Forelimb muscle (tissue), 1 donor: Measurements from ENCODE around the gene CCT5. TPM values are rescaled to one million over a fixed set of nuclear protein-coding genes. Genes with fewer than 3 reads are reported as not detected.
A peak's percentile ranks its signal among the peaks of the same experiment; 100 is the strongest.

Experiments used
- DNase-seq: peaks from one replicate; pipeline ENCODE4 v3.0.0-alpha.2; 2013; ENCODE audit warnings: low read depth
- polyA plus RNA-seq: library from polyadenylated mRNA; unstranded; fragments of 120-200 nt; gene quantifications from one replicate; pipeline ENCODE4 v1.2.1, GENCODE V29; 2013; ENCODE audit not compliant: insufficient read length

CCT5 gene
- 159 TPM for polyA plus RNA-seq

DNA sequence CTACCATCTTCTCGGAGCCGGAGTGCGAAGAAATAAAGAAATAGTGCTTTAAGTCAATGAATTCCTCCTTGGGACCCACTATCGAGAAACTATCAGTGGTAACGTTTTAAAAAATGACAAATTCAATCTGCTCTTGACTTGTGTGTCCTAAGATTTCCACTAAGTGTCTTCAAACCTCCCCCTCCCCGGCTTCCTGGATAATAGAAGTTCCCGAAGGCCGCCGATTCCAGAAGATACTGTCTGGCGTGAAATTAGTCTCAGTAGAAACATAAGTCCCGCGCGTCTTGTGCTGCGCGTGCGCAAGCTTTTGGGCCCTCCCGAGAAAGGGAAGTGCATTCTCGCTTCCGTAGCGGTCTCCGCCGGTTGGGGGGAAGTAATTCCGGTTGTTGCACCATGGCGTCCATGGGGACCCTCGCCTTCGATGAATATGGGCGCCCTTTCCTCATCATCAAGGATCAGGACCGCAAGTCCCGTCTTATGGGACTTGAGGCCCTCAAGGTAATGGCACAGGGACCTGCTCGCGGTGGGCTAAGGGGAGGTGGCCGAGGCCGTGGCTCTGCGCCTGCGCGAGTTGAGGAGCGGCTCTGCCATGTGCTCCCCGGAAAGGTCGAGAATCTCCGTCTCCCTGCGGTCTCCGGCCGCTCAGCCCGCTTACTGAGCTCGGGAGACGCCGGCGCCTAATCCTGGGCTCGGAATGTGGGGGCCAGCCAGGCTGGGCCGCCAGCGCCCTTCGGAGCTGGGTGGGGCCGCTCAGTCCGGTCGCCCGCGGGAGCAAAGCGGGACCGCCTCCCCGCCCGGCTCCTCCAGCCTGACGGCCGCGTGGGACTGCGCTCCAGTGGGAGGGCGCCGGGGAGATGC lies at the start of gene CCT5:
TSS of gene CCT5 (plus strand) at position 333 of the 858 bp plus-strand sequence. CDS start at position 394, 61 bp downstream.
- DNase-seq: peak; percentile 94

DNA sequence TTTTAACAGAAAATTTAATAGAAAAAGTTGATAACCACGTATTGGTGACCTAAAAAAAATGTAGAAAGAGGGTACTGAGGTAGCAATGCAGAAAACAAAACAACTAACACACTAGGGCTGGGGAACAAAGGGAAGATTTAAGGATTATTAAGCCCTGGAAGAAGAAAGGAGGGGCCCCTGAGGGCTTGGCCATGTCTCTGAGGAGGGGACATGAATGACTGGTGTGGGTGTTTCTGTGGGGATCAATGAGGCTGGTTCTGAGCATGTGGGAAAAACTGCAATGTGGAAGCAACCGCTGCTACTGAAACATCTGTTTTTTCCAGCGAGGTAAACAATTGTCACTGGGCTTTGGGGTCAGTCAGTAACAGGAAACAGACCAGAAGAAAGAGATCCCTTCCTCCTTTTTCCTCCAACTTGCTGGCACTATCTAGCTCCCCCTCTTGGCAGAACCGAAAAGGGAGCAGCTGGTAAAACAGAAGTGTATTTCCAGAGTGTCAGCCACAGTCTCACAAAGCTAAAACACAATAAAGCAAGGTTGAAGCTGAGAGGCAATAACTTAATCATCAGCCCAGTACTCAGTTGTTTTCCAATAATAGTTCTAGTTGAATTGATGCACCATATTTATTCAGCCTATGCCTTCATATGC lies 48.7 kb upstream of the CCT5 start:
- no peak for DNase-seq

DNA sequence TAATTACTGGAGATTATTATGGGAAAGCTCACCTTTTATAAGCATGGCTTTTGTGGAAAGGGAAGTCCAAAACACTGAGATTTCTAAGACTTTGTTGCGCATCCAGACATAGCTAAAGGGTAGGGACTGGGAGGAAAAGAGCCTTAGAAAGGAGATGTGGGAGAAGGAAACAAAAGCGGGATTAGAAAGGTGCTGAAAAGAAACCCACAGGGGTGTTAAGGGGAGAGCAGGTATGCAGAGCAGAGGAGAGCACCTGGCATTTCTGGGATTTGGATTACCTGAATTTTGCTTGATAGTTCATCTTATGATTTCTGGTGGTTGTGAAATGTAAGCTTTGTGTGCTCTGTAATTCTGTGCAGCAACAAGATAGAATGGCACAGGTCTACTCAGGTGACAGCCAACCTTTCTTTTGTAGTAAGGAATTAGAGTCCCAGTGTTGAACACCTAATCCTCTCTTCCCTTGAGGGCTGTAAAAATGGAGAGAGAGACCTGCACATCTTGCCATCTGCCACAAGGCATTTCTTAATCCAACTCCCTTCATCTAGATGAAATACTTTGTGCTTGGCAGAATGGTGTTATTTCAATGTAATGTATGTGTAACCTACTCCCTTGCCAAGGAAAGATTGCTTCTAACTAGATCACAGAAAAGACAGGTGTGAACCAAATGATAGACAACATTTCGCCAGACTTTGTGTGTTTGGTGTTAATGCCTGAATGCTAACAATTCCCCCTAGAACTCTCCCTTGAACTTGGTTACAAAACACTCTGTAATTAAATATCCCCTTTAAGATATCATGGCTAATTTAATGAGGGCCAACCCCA lies 47.8 kb upstream of the CCT5 start:
- no peak for DNase-seq

DNA sequence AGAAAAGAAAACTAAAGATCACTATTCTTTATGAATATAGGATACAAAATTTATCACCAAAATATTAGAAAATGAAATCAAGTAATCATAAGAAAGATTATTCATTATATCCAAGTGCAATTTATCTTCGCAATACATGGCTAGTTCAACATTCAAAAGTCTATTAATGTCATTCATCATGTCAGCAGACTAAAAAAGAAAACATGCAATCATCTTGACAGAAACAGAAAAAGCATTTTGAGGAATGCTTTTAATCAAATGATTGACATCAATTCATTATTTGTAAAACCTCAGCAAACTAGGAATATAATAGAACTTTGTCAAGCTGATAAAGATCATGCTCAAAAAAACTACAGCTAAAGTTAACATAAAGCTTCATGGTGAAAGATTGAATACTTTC lies 41.1 kb upstream of the CCT5 start:
- DNase-seq: no peak

DNA sequence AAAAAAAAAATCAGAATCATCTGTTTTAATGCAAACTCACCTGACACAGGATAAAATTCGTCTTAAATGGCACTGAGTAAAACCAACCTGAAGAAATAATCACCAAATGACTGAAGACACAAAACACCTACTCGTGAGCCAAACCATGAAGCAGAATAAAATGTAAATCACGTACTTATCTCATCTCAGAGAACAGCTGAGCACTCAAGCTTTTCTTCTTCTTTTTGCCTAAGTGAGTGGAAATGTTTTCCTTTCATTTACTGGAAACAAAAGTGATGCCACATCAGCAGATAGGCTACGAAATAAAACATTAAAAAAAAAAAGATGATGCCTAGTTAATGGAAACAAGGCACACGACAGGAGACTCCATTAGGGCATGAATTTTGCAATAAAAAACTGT lies 36.8 kb upstream of the CCT5 start:
- no peak for DNase-seq

DNA sequence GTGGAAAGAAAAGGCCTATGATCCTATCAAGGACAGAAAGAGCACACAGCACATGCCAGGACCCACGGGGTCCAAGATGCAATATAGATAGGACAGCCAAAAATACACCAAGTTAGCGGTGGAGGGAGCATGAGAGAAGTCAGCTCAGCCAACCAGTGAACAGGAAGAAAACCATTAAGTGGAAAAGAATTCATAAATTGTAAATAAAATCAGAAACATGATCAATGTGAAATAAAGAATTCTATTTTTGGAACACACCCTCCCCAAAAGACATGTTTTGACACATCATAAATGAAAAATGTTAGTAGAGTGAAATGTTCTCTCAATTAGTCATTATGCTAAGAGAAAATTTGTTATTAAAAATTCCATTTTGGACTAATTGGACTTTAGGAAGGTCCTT lies 36.0 kb upstream of the CCT5 start:
- no peak for DNase-seq

DNA sequence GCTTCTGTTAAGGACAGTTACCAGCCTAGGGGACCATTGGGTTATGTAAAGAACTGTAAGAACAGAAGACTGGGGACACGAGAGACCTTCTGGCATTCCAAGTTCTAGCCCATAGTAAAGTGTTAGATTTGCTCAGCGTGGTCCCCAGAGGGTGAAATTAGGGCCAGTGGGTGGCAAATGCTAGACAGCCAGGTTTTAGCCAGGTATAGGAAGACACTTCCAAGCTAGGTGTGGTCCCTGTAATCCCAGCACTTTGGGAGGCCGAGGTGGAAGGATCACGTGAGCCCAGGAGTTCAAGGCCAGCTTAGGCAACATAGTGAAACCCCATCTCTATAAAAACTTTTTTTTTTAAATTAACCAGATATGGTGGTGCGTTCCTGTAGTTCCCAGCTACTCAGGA lies 34.7 kb upstream of the CCT5 start:
- DNase-seq: no peak

DNA sequence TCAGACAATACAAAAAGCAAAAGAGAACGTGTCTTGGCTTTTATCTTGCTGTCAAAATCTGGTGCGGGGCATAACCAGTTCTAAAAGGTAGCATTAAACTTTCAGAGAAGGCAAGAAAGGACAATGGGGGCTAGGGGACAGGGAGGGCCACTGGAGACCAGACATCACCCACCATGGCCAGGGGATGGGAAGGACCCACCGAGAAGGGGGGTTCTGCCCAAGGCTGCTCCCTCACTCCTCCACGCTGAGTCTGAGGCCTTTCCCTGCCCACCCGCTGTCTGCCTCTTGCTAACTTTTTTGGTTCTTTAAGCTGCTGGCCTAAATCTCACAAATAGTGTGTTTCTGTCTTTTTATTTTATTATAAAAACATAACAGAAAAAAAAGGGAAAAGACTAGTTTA lies 34.0 kb upstream of the CCT5 start:
- DNase-seq: no peak

DNA sequence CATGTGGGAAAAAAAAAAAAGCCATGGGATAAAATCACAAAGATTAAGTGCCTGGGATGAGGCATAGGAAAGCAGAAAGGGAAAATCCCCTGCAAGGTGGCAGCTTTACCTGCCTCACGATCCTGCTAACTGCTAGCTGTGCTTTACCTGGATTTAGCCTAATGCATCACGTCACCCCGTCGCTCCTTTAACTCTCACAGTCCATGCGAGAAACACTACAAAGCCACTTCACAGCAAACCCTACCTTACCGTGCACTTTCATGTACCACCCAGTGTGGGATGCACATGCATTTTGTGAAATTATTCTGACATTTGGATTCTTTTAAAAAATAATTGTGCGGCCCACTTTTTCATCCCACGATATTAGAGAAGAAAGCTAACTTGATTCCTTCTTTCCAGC lies 31.4 kb upstream of the CCT5 start:
- no peak for DNase-seq

DNA sequence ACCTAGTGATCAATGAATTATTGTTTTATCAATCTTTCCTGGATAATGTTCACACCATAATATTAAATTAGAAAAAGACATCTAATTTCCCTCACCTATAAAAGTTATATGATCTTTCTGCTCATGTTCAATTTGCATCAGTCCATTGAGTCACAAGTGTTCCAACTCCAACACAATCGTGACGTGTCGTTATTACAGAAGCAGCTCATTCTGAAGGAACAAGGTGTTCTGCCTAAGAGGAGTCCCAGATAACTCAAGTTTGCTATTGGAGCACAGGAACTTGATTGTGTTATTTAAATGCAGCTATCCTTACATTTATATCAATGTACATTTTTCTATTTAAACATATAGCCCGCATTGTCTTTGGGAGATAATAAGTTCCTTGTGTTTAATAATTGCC lies 31.0 kb upstream of the CCT5 start:
- no peak for DNase-seq

DNA sequence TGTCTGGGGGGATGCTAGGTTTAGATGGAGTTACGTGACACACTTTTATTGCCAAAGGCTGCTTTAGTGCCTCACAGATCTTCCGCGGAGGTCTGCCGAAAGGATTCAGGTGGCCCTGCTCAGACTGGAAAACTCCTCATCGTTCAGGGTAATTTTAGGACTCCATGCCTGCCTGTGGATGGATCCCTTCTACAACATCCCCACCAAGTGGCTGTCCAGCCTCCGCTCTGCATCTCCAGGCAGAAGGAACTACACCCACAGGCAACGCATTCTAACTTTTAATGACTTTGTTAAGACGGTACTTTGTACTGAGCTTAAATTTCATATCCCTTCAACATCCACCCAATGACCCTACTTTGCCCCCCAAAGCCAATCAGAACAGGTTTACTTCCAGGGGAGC lies 29.8 kb upstream of the CCT5 start:
- DNase-seq: no peak

DNA sequence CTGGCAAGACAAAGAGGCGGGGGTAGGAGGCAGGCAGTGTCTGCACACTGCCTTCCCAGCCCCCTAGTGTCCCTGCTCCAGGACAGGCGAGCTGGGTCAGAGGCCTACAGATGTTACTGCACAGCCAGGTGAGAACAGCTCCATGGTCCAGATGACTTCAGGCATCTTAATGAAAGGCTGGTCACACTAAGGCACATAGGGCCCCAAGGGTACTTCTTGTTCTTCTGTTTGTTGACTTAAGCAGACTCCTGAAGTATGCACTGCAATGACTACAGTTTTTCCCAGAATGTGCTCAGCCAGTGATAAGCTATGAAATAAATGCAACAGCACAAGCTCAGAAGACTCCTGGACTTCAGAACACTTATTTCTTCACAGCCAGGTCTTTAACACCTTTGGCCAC lies 27.8 kb upstream of the CCT5 start:
- DNase-seq: no peak

DNA sequence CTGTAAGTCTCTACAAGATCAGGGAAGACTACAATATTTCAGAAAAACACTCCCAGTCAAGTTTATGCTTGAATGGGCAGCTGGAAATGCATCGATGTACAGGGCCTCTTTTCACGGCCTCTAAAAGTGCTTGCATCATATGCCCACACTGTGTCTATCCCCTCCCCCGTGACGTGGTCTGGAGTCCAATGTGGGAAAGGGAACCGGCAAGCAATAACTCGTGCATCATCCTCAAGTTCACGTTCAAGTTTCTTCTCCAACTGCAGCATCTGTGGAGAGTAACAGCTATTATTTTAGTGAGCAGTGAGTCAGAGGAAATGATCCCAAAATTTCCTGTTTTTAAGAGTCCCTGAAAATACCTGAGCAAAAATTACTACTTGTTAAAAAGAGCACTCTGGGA lies 22.7 kb upstream of the CCT5 start:
- DNase-seq: no peak

DNA sequence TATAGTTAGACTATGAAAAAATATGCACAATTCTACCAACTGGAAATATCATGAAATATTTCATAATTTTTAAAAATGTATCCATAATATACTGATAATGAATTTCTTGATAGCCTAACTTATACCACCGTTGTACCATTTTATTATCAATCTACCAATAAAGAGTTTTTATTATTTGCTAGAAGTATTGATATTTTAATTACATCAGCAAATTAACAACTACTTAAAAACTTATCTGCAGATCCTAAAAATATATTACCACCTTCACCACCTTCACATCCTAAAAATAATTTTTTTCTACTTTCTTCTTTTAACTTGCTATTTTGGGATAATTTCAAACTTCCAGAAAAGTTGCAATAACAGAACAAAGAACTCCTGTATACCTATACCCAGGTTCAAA lies 21.8 kb upstream of the CCT5 start:
- DNase-seq: no peak

DNA sequence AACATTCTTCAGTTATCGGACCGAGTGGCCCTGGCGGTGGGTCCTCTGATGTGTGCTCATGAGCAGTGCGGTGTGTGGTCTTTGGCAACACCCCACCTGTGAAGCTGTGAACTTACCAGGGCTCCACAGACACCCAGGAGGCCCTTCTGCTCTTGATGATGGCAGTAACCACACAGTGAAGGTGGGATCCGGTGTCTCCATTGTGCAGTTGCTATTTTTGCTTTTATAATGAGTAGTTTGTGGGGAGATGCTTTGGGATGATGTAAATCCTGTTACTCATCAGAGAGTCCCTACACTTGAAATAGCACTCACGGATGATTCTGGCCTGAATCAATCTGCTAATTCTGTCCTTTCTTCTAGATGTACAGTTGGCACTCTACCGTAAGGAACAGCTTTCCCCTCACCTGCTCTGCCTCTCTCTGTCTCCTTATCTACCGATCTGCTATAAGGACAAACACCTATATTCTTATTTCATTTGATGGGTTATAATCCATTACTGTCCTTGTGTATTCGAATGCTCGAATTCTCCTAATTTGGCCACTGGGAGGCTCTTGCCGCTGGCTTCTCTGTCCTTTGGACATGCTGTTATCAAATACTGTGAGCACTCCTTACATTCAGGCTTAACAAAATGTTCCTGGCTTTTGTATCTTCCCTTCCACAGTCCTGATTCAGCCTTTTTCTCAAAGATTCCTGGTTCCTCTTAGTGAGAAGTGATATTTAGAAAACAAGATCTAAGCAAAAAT lies 20.6 kb upstream of the CCT5 start:
- no peak for DNase-seq

DNA sequence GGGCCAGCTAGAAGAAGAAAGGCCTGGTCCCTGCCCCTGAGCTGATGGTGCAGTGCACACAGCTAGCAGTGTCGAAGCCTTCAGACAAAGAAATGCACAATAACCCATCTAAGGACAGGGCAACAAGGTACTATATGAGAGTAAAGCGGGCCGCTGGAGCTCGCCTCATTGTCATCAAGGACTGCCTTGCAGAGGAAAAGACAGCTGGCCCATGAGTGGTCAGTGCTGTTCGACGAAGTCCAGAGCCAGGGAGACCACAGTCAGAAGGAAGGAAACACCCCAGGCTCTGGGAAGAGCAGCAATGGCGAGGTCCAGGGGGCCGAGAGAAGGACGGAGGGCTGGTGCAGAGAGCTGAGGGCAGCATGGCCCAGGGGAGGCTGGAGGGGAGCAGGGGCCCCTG lies 17.7 kb upstream of the CCT5 start:
- DNase-seq: no peak

DNA sequence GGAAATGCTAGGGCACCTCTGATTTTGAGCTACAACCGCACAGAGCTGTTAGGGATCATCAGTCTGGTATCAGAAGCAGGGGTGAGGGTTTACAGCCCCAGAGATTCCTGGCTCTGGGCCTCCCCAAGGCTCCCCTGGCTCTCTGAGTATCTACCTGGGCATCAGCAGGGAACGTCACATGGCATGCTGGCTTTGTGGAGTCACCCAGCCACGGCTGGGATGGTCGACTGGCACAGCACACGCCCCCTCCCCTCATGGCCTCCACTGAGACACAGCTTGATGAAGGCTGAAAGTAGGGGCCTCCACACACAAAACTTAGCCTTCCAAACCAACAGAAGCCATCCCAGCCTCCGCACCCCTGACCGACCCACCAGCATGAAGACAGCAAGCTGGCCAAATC lies 17.1 kb upstream of the CCT5 start:
- no peak for DNase-seq

DNA sequence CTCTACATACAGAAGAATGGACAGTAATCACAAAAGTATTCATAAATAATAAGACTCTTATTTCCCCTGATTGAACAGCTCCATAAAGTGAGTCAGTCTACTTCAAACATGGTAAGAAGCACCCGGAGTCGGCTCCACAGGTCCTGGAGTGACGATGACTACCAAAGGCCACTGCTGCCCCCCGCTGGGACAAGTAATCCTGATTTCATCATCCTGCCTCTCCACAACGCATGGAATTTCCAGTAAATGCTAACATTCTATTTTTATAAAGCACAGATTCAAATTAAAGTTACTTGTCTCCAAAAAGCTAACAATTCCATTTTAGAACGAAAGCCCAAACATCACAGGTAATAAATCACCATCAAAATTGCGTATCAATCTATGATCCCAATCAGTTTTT lies 16.6 kb upstream of the CCT5 start:
- DNase-seq: no peak

DNA sequence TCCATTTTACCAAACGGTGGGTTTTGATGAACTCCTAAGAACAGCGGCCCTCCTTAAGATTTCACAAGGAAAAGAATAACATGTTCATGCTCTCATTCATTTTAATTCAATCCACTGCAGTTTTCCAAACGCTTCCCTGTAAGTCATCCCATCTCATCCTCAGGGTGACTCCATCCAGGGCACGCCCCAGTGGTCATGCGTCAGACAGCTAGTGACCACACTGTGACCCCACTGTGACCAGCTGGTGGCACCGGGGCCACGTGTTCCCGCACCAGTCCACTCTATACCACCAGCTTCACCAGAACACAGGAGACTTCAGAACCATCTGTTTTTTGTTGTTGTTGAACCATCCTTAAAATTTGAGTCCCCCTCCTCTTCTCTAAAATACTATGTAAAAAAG lies 14.7 kb upstream of the CCT5 start:
- DNase-seq: no peak

DNA sequence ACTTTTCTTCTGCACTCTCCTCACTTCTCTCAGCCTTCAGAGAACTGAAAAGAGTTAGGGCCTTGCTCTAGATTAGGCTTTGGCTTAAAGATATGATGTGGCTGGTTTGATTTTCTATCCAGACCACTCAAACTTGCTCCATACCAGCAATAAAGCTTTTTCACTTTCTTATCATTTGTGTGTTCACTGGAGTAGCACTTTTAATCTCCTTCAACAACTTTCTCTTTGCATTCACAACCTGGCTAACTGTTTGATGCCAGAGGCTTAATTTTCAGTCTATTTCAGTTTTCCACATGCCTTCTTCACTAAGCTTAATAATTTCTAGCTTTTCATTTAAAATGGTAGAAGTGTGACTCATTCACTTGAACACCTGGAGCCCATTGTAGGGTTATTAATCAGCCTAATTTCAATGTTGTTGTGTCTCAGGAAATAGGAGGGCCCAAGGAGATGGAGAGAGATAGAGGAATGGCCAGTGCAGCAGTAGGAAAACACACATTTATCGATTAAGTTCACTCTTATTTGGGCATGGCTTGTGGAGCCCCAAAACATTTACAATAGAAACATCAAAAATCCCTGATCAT lies 6.3 kb upstream of the CCT5 start:
- no peak for DNase-seq

DNA sequence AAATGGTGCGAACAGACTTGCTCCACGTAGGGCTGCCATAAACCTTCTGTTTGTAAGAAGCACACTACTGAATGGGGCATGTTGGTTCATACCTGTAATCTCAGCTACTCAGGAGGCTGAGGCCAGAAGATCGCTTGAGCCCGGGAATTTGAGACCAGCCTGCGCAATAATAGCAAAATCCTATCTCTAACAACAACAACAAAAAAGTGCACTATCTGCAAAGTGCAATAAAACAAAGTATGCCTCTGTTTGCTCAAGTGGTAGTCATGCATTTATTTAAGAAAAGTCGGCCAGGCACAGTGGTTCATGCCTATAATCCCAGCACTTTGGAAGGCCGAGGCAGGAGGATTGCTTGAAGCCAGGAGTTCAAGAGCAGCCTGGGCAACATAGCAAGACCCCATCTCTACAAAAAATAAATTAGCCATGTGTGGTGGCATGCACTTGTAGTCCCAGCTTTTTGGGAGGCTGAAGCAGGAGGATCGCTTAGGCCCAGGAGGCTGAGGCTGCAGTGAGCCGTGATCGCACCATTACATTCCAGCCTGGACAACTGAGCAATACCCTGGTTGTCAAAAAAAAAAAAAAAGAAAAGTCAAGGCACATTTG lies 5.6 kb upstream of the CCT5 start:
- no peak for DNase-seq
